GM21576 (cell line): ENCODE results near the gene CENPO.

Experiments used
- ATAC-seq: cut with Tn5 transposase; IDR thresholded peaks from one replicate; pipeline ENCODE4 v1.9.1; 2021; ENCODE audit warnings: mild to moderate bottlenecking, moderate library complexity; ENCODE audit not compliant: unreplicated experiment

CENPO gene

DNA sequence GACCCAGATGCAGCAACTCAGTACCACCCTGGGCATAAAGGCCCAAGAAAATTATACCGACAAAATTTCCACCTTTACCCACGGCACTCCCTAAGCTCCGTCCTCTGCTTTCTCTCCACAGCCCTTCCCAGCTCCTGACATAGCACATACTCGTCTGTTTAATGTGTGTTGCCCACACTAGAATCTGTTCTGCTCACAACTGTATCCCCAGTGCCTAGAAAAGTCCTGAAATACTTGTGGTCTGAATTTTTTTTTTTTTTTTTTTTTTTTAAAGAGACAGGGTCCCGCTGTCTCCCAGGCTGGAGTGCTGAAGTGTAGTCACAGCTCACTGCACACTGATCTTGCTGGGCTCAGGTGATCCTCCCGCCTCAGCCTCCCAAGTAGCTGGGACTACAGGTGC, 64.5 kb downstream of the CENPO start:
- ATAC-seq = no peak

DNA sequence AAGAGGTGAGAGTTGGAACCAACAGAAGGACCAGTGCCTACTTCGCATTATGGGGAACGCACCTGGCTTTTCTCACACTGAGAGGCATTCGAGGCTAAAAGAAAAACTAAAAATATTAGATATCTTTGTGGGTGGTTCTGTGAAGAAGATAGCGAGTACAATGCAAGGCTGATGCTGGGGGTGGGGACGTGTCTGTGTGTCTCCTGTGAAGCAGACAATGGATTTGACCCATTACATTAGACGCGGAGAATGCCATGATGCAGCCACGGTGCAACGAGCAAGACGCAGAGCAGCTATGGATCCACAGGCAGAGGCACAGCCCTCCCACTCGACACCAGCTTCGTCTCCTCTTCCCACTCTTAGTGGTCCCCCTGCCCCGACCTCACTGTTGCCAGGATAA, 65.8 kb downstream of the CENPO start:
- no peak for ATAC-seq

DNA sequence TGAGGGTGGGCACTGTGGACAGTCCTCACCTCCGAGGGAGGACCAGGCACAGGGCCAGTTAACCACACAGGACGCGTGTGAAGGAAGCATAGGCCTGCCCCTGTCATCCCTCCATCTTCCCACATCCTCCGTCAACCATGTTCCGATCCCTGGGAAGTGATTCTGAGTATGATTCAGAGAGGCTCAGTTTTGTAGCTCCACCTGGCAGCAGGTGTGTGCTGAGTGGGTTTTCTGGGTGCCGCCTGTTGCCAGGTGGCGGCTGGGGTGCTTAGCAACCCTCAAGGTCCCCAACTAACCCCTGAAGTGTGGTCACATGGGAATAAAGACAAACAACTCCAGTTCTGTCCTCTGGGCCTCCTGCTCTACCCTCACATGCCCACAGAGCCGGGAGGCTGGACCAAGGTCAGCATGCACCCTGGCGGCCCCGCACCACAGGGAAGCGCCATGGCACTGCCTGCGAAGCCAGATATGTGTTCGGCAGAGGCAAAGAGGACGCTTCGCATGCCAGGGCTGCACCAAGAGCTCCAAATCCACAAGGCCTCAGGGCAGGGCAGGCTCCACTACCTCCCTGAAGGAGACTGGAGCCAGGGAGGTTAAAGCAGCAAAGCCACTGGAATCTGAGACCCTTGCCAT, 66.9 kb downstream of the CENPO start:
- ATAC-seq = no peak

DNA sequence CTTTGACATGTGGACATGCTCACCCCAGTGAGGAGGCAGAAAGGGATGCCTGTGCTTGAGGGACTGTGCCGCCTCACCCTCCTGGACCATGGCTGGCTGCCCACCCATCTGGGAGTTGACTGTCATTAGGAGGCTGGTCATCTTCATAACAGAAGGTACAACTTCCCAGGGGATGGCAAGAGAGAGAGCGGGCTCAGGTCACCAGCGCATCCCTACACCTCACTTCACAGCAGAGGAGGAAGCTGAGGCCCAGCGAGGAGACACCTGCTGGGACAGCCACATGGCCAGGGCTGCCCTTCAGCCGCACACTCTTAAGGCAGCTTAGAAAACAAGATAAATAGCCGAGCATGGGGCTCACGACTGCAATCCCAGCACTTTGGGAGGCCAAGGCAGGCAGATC, 67.4 kb downstream of the CENPO start:
- no peak for ATAC-seq

DNA sequence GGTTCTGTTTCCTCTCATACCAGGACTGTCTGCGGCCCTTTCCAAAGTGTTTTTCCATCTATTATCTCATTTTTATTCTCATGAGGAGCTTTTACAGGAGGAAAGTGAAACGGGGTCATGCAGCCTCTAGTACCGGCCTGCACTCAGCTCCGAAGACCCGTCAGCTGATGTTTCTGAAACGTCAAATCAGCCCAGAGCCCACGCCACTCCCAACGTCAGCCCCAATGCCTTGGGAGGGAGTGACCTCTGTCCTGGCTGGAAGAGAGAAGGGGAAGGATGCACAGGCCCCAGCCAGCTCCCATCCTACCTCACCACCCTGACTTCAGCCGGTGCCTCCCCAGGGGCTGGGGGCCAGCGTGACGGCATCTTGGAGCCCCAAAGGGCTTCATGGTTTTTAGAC, 68.3 kb downstream of the CENPO start:
- no peak for ATAC-seq

GRCh38 chr2:24863641-24864040, 70.4 kb downstream of the CENPO start:
- ATAC-seq = no peak

- no peak for ATAC-seq
Observed at GRCh38 chr2:24866946-24867345, 73.7 kb downstream of the CENPO start.

DNA sequence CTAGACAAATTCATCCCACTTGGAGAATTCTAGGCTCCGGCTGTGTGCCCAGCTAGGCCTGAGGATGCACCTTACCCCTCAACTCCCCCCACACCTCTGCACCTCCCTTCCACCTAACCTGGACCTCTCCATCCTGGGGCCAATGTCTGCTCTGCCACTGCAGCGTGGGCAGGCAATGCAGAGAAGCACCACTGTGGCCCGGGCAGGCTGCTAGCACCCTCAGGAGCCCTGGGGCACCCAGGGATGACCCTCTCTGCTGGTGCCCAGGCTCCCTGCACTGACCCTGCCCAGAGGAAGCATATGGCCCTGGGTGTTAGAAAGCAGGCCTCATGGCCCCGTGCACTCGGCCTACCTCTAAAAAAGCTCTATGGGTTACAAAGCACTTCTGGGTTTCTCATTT, 77.2 kb downstream of the CENPO start:
- no peak for ATAC-seq

- no peak for ATAC-seq
Observed at GRCh38 chr2:24870891-24871705, 77.9 kb downstream of the CENPO start.

GRCh38 chr2:24871852-24872333, 78.7 kb downstream of the CENPO start:
- no peak for ATAC-seq
